ENCODE results near the gene PLCD1.
"Not testable (repeated sequence)": the region's sequence is repeated elsewhere in the genome, so short reads cannot be mapped to it uniquely, and the experiment has no call there.

The PLCD1 gene

GRCh38 chr3:37984051-37984450 lies 45.4 kb downstream of the PLCD1 start:
- DNase-seq = no peak

- no peak for DNase-seq
Observed at GRCh38 chr3:37982331-37982730, 47.1 kb downstream of the PLCD1 start.

- no peak for DNase-seq
Observed at GRCh38 chr3:37981348-37981664, 48.1 kb downstream of the PLCD1 start.

GRCh38 chr3:37980462-37981347 lies 48.7 kb downstream of the PLCD1 start:
- DNase-seq = no peak

GRCh38 chr3:37979541-37980461 lies 49.6 kb downstream of the PLCD1 start:
- no peak for DNase-seq

- peak; percentile 68 for DNase-seq
Observed at GRCh38 chr3:37974121-37975083, 55.0 kb downstream of the PLCD1 start.

- DNase-seq = peak; percentile 4
Observed at GRCh38 chr3:37973246-37974054, 56.0 kb downstream of the PLCD1 start.

- not testable (repeated sequence) for DNase-seq
Observed at GRCh38 chr3:37972056-37972455, 57.4 kb downstream of the PLCD1 start.

GRCh38 chr3:37971467-37971866 lies 58.0 kb downstream of the PLCD1 start:
- no peak for DNase-seq

- DNase-seq = no peak
Observed at GRCh38 chr3:37970802-37971201, 58.6 kb downstream of the PLCD1 start.

- no peak for DNase-seq
Observed at GRCh38 chr3:37969596-37970100, 59.8 kb downstream of the PLCD1 start.

GRCh38 chr3:37968813-37969595 lies 60.4 kb downstream of the PLCD1 start:
- no peak for DNase-seq

- no peak for DNase-seq
Observed at GRCh38 chr3:37968199-37968598, 61.2 kb downstream of the PLCD1 start.

- peak; percentile 63 for DNase-seq
Observed at GRCh38 chr3:37967260-37967881, 62.1 kb downstream of the PLCD1 start.

- no peak for DNase-seq
Observed at GRCh38 chr3:37964716-37965115, 64.7 kb downstream of the PLCD1 start.

GRCh38 chr3:37964146-37964545 lies 65.3 kb downstream of the PLCD1 start:
- no peak for DNase-seq

GRCh38 chr3:37963635-37964034 lies 65.8 kb downstream of the PLCD1 start:
- no peak for DNase-seq

- no peak for DNase-seq
Observed at GRCh38 chr3:37963016-37963415, 66.4 kb downstream of the PLCD1 start.

- peak; percentile 32 for DNase-seq
Observed at GRCh38 chr3:37961622-37962431, 67.6 kb downstream of the PLCD1 start.
